ENCODE data around the gene TROAP.
A peak's percentile ranks its signal among the peaks of the same experiment; 100 is the strongest.
"Not testable (repeated sequence)": the region's sequence is repeated elsewhere in the genome, so short reads cannot be mapped to it uniquely, and the experiment has no call there.

TROAP gene

DNA sequence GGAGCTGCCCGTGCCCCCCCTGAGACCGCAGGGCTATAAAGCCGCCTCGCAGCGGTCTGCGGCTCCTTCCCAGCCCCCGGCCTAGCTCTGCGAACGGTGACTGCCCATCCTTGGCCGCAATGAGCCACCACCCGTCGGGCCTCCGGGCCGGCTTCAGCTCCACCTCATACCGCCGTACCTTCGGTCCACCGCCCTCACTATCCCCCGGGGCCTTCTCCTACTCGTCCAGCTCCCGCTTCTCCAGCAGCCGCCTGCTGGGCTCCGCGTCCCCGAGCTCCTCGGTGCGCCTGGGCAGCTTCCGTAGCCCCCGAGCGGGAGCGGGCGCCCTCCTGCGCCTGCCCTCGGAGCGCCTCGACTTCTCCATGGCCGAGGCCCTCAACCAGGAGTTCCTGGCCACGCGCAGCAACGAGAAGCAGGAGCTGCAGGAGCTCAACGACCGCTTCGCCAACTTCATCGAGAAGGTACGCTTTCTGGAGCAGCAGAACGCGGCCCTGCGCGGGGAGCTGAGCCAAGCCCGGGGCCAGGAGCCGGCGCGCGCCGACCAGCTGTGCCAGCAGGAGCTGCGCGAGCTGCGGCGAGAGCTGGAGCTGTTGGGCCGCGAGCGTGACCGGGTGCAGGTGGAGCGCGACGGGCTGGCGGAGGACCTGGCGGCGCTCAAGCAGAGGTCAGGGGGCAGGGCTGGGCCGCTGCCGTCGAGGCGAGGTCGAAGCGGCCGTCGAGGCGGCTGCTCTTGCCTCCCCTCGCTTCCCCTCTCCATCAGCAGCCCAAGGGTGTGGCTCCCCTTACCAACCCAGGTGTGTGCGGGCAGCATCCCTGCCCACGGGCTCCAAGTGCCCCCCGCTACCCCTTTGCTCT is 27.7 kb upstream of the TROAP start, which contains the start of gene PRPH:
Gene PRPH, plus strand, starts transcription at position 66 of the 855 bp plus-strand sequence. Its CDS starts 54 bp downstream, at position 120.
- DNase-seq (ENCODE audit: low spot score): no peak

DNA sequence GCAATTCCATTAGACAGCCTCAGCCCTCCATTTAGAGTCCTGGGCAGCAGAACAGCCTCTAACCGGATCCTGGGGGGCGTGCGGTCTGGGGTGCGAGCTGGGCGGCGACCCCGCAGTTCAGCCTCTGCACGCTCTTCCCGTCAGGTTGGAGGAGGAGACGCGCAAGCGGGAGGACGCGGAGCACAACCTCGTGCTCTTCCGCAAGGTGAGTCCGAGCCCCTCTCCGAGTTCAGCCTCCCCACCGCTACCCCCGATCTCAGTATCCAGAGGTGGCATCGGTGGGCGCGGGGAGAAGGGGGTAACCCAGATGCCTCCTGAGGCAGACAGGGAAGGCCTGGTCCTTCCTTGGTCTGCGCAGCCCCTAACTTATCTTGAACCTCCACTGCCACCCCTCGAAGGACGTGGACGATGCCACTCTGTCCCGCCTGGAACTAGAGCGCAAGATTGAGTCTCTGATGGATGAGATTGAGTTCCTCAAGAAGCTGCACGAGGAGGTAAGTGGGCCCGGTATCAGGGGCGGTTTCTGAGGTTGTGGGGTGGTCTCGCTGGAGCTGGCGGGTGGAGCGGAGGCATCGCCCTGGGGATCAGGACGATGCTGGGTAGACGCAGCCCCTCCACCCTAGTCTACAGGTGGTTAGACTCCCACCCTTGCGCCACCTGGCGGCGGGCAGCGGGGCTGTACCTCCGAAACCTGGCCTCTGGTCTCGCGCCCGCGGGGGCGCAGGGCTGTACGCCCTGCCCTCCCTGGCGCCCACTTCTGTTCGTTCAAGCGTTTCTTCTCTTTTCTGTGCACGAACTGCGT is 26.8 kb upstream of the TROAP start:
- DNase-seq (ENCODE audit: low spot score): peak; percentile 58

DNA sequence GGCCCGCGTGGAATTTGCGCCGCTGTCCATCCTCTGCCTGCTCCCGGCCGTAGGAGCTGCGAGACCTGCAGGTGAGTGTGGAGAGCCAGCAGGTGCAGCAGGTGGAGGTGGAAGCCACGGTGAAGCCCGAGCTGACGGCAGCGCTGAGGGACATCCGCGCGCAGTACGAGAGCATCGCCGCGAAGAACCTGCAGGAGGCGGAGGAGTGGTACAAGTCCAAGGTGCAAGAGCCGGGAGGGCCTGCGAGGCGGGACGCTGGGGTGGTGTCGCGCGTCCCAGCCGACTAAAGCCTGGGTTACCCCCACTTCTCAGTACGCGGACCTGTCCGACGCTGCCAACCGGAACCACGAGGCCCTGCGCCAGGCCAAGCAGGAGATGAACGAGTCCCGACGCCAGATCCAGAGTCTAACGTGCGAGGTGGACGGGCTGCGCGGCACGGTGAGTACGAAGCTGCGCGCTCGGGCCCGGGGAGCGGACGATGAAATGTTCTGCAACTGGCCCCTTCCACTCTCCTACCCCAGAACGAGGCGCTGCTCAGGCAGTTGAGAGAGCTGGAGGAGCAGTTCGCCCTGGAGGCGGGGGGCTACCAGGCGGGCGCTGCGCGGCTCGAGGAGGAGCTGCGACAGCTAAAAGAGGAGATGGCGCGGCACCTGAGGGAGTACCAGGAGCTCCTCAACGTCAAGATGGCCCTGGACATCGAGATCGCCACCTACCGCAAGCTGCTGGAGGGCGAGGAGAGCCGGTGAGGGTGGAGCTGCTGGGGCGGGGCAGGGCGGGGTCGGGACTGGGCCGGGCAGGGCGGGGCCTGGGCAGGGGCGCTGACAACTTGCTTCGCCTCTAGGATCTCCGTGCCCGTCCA is 26.0 kb upstream of the TROAP start:
- DNase-seq (ENCODE audit: low spot score): peak; percentile 84

GRCh38 chr12:49297695-49298060 is 25.4 kb upstream of the TROAP start:
- no peak for DNase-seq (ENCODE audit: low spot score)

DNA sequence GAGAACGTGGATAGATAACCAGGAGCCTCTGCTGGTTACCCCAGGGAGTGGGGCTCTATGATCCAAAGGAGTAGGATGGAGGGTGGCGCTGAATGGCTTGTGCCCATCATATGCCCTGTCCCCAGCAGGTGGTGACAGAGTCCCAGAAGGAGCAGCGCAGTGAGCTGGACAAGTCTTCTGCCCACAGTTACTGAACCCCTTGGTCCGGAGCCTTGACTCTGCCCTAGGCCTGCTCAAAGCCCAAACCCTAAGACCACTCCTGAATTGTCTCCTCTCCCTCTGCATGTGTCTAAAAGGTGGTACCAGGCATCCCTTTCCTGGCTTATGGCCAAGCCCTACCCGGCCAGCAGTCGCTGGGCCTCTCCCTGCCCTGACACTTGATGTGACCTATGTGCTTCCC is 24.9 kb upstream of the TROAP start:
- peak; percentile 53 for DNase-seq (ENCODE audit: low spot score)

GRCh38 chr12:49301760-49302159 is 21.3 kb upstream of the TROAP start:
- DNase-seq (ENCODE audit: low spot score): no peak

GRCh38 chr12:49304161-49304560 is 18.9 kb upstream of the TROAP start:
- DNase-seq (ENCODE audit: low spot score): peak; percentile 36

DNA sequence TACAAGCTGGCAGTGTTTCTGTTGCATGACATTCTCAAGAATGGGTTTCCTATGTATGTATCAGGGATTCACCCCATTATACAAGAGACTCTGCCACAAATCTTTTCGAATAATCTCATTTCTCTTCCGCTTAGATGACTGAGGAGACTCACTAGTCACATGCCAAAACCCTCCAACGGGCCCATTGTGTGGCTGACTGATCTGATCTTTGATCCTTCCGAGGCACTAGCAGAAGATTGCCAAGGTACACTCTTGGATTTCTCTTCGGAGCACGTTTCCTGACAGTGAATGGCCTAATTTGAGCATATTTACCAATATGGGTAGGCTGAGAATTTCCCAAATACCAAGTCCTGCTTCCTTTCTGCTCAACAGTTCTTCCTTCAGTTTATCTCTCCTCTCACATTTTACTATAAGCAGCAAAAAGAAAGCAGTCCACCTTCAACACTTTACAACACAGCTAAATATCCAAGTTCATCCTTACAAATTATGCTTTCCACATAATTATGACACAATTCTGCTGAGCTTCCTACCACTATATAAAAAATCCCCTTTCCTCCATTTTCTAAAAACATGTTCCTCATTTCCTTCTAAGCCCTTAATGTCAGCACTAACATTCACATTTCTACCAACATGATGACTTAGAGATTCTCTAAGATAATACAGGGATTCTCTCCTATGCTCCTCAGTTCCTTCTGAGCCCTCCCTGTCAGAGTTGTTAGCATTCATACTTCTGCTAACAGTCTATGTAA is 17.1 kb upstream of the TROAP start:
- DNase-seq (ENCODE audit: low spot score): no peak

- no peak for DNase-seq (ENCODE audit: low spot score)
These were observed 13.7 kb upstream of the TROAP start for GRCh38 chr12:49309386-49309785.

GRCh38 chr12:49310451-49311000 is 12.5 kb upstream of the TROAP start:
- not testable (repeated sequence) for DNase-seq (ENCODE audit: low spot score)

DNA sequence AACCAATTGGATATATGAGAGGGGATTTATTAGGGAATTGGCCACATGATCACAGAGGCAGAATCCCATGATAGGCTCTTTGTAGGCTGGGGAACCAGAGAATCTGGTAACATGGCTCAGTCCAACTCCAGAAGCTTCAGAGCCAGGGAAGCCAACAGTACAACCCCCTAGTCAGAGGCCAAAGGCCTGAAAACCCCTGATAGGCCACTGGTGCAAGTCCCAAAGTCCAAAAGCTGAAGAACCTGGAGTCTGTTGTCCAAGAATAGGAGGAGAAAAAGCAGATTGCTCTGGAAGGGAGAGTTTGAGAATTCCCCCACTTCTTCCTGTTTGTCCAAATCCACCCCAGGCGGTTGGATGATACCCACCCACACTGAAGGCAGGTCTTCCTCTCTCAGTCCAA is 8.2 kb upstream of the TROAP start:
- DNase-seq (ENCODE audit: low spot score): no peak

- not testable (repeated sequence) for DNase-seq (ENCODE audit: low spot score)
These were observed 5.9 kb upstream of the TROAP start for GRCh38 chr12:49317118-49317517.

GRCh38 chr12:49320411-49321103 is 2.5 kb upstream of the TROAP start:
- DNase-seq (ENCODE audit: low spot score): not testable (repeated sequence)

DNA sequence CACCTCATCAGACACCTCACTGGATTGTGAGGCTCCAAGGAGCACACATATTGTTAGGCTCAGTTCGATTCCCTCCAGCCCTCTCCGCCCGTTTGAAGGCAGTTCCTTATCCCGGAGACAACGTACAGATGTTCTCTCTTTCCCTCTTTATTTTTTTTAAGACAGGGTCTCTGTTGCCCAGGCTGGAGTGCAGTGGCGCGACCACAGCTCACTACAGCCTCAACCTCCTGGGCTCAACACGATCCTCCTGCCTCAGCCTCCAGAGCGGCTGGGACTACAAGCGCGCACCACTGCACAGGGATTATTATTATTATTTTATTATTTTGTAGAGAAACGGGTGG is 718 bp upstream of the TROAP start:
- DNase-seq (ENCODE audit: low spot score): no peak

DNA sequence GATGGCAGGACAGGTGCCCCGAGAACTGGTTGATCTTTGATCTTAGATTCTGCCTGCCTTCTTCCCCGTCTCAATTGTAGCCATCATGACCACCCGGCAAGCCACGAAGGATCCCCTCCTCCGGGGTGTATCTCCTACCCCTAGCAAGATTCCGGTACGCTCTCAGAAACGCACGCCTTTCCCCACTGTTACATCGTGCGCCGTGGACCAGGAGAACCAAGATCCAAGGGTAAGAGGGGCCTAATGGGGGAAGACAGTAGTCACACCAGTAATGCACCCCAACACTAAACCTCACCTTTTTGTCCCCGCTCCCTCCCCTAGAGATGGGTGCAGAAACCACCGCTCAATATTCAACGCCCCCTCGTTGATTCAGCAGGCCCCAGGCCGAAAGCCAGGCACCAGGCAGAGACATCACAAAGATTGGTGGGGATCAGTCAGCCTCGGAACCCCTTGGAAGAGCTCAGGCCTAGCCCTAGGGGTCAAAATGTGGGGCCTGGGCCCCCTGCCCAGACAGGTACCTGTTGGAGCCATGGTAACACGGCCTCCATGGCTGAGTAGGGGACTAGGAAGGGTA is 556 bp downstream of the TROAP start:
- DNase-seq (ENCODE audit: low spot score): no peak

- DNase-seq (ENCODE audit: low spot score): no peak
These were observed 2.6 kb downstream of the TROAP start for GRCh38 chr12:49325606-49326005.

DNA sequence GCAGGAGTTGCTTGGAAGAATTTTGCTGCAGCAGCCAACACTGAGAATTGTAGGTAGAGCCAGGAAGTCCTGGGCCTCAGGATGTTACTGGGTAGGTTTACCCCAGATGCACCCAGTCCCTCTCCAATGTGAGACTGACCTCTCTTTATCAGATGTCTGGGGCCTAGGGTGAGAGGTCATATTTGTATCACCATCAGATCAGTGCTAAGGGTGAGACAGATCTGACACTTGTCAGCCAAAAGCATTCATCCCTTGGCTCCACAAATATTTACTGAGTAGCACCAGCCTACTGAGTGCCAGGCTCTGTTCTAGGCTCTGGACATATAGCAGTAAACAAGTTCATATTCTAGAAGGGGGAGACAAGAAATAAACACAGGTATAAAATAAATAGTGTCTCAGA is 4.3 kb downstream of the TROAP start:
- DNase-seq (ENCODE audit: low spot score): no peak

- DNase-seq (ENCODE audit: low spot score): no peak
These were observed 4.8 kb downstream of the TROAP start for GRCh38 chr12:49327887-49328286.

- DNase-seq (ENCODE audit: low spot score): no peak
These were observed 5.8 kb downstream of the TROAP start for GRCh38 chr12:49328816-49329215.

DNA sequence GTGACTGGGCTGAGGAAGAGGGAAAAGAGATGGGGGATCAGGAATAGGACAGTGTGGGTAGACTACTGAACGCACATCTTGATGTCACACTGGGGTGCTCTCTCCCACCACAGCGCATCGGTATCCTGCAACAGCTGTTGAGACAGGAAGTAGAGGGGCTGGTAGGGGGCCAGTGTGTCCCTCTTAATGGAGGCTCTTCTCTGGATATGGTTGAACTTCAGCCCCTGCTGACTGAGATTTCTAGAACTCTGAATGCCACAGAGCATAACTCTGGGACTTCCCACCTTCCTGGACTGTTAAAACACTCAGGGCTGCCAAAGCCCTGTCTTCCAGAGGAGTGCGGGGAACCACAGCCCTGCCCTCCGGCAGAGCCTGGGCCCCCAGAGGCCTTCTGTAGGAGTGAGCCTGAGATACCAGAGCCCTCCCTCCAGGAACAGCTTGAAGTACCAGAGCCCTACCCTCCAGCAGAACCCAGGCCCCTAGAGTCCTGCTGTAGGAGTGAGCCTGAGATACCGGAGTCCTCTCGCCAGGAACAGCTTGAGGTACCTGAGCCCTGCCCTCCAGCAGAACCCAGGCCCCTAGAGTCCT is 7.1 kb downstream of the TROAP start:
- DNase-seq (ENCODE audit: low spot score): no peak
